Fibroblast of lung (primary cell): Measurements from ENCODE around the gene UBAC1.

Source experiments
- EZH2 ChIP-seq: IDR thresholded peaks from 2 replicates; pipeline ENCODE4 v1.5.1; 2012; ENCODE audit warnings: low read length, control low read depth, mild to moderate bottlenecking; ENCODE audit errors: missing control alignments
- TF ChIP-seq, protein P1 (sequence below), 2 donors: IDR thresholded peaks in 1 of 2; conservative IDR thresholded peaks in 1 of 2; 1 replicate in 1 of 2; 2 replicates in 1 of 2; pipeline ENCODE4 v1.5.1; 2011 to 2012; ENCODE audit warnings: low read length in 2 of 2, control low read depth in 1 of 2, inconsistent platforms in 1 of 2, low read depth in 1 of 2, mild to moderate bottlenecking in 1 of 2

DNA sequence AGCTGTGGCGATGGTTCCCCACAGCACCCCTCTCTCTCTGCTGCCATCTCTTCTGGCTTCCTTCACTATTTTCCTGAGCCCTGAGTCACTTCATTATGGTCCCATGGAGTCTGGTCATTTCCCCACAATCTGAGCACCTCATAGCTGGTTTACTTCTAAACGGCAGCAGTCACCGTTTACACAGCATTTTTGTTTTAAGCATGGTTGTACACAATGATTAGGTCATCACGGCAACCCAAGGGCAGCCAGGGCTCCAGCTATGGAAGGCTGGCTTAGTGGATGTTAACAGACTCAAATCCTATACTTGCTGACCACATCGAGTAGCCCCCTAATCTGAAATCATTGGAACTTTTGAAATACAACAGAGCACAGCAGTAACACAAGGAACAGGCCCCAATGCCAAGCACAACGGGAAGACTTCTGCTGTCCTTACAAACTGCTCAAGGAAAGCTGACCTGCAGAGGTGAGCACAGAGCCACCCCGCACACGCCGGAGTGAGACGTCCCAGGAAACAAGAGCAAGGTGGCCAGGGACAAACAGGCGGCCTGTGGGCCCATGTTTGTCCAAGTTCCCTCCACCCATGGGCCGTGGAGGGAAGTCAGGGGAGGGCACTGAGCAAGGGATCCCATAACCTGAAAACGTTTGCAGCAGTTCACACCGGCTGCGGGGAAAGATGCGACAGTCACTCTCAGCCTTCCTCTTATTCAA is 76.7 kb downstream of the UBAC1 start:
- no peak for TF ChIP-seq EZH2
- TF ChIP-seq, protein P1, sequence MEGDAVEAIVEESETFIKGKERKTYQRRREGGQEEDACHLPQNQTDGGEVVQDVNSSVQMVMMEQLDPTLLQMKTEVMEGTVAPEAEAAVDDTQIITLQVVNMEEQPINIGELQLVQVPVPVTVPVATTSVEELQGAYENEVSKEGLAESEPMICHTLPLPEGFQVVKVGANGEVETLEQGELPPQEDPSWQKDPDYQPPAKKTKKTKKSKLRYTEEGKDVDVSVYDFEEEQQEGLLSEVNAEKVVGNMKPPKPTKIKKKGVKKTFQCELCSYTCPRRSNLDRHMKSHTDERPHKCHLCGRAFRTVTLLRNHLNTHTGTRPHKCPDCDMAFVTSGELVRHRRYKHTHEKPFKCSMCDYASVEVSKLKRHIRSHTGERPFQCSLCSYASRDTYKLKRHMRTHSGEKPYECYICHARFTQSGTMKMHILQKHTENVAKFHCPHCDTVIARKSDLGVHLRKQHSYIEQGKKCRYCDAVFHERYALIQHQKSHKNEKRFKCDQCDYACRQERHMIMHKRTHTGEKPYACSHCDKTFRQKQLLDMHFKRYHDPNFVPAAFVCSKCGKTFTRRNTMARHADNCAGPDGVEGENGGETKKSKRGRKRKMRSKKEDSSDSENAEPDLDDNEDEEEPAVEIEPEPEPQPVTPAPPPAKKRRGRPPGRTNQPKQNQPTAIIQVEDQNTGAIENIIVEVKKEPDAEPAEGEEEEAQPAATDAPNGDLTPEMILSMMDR (conservative IDR thresholded peaks at IDR 0.05 in 1 of 2, IDR thresholded peaks at IDR 0.05 in 1 of 2; ENCODE audit: low read depth in 1 of 2, low read length in 2 of 2): no peak
